NB4 (cell line): ENCODE data around the gene ADM2.

ENCODE experiments used
- MYC ChIP-seq: IDR thresholded peaks from 2 replicates; pipeline ENCODE4 v1.6.1; 2011; ENCODE audit warnings: low read depth, low read length
- POLR2A ChIP-seq: IDR thresholded peaks from 2 replicates; pipeline ENCODE4 v1.6.1; 2011; ENCODE audit warnings: mild to moderate bottlenecking; ENCODE audit not compliant: insufficient read length; ENCODE audit errors: extremely low read depth
- TF ChIP-seq, protein P1 (sequence below): IDR thresholded peaks from one replicate; pipeline ENCODE4 v1.5.1; 2012; ENCODE audit warnings: low read depth, low read length

DNA sequence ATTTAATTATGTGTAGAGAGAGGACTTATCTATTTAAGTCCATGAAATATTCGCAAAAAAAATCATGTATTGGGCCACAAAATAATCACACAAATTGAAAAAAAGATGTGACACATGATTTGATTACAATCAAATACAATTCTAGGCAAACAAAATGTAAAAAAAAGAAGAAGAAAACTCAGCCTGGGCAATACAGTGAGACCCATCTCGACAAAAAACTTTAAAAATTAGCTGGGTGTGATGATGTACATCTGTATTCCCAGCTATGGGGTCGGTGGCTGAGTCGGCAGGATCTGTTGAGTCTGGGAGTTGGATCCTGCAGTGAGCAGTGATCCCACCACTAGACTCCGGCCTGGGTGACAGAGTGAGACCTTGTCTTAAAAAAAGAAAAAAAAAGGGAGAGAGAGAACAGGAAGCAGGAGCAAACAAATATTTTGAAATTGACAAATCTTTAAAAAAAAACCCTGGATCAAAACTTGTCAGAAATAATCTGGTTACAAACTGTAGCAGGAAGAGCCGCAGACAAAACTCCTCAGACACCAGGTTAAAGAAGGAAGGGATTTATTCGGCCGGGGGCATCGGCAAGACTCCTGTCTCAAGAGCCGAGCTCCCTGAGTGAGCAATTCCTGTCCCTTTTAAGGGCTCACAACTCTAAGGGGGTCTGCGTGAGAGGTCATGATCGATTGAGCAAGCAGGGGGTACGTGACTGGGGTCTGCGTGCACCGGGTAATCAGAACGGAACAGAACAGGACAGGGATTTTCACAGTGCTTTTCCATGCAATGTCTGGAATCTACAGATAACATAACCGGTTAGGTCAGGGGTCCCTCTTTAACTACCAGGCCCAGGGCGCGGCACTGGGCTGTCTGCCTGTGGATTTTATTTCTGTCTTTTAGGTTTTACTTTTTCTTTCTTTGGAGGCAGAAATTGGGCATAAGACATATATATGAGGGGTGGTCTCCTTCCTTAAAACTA lies 51.8 kb downstream of the ADM2 start:
- TF ChIP-seq, protein P1, sequence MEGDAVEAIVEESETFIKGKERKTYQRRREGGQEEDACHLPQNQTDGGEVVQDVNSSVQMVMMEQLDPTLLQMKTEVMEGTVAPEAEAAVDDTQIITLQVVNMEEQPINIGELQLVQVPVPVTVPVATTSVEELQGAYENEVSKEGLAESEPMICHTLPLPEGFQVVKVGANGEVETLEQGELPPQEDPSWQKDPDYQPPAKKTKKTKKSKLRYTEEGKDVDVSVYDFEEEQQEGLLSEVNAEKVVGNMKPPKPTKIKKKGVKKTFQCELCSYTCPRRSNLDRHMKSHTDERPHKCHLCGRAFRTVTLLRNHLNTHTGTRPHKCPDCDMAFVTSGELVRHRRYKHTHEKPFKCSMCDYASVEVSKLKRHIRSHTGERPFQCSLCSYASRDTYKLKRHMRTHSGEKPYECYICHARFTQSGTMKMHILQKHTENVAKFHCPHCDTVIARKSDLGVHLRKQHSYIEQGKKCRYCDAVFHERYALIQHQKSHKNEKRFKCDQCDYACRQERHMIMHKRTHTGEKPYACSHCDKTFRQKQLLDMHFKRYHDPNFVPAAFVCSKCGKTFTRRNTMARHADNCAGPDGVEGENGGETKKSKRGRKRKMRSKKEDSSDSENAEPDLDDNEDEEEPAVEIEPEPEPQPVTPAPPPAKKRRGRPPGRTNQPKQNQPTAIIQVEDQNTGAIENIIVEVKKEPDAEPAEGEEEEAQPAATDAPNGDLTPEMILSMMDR: no peak
- TF ChIP-seq POLR2A: no peak
- no peak for TF ChIP-seq MYC
